Measurements from ENCODE around the gene EBP. TPM values are rescaled to one million over a fixed set of nuclear protein-coding genes. Genes with fewer than 3 reads are reported as not detected.

EBP gene
- total RNA-seq, 2 donors from 2014 or later = 225 to 271 TPM

GRCh38 chrX:48489296-48489695, 32.3 kb upstream of the EBP start:
- no peak overlapping the region for H3K4me3 ChIP-seq
- no peaks in the 10 kb centered on the region for H3K36me3 ChIP-seq
- no peaks in the 10 kb centered on the region for H3K27me3 ChIP-seq
- H3K9ac ChIP-seq (ENCODE audit: low read depth in 2 of 2, low read length in 2 of 2) = no peak overlapping the region
- H3K9me3 ChIP-seq = no peaks in the 10 kb centered on the region
- no peak for TF ChIP-seq CTCF (IDR thresholded peaks at IDR 0.05)
- no peaks in the 10 kb centered on the region for H3K4me1 ChIP-seq
- H3K27ac ChIP-seq = no peak overlapping the region
- intact Hi-C loops (cut with DNase I) = no loop called here
- DNase-seq = no peak

GRCh38 chrX:48489892-48490291, 31.7 kb upstream of the EBP start:
- no peaks in the 10 kb centered on the region for H3K4me1 ChIP-seq
- no peak overlapping the region for H3K27ac ChIP-seq
- H3K4me3 ChIP-seq = no peak overlapping the region
- H3K9ac ChIP-seq (ENCODE audit: low read depth in 2 of 2, low read length in 2 of 2) = no peak overlapping the region
- no peaks in the 10 kb centered on the region for H3K27me3 ChIP-seq
- DNase-seq = no peak
- H3K9me3 ChIP-seq = no peaks in the 10 kb centered on the region
- TF ChIP-seq CTCF (IDR thresholded peaks at IDR 0.05) = no peak
- intact Hi-C loops (cut with DNase I) = loop anchor here (10.0 kb wide), 1 partner anchor 405 kb away; no protein-coding TSS in a partner anchor
- no peaks in the 10 kb centered on the region for H3K36me3 ChIP-seq

- no peak for TF ChIP-seq CTCF (IDR thresholded peaks at IDR 0.05)
- H3K4me3 ChIP-seq = no peak overlapping the region
- H3K36me3 ChIP-seq = no peaks in the 10 kb centered on the region
- H3K4me1 ChIP-seq = no peaks in the 10 kb centered on the region
- no peak overlapping the region for H3K9ac ChIP-seq (ENCODE audit: low read depth in 2 of 2, low read length in 2 of 2)
- intact Hi-C loops (cut with DNase I) = loop anchor here (10.0 kb wide), 1 partner anchor 406 kb away; no protein-coding TSS in a partner anchor
- H3K27me3 ChIP-seq = no peaks in the 10 kb centered on the region
- DNase-seq = no peak
- no peaks in the 10 kb centered on the region for H3K9me3 ChIP-seq
- no peak overlapping the region for H3K27ac ChIP-seq
Measured at GRCh38 chrX:48490661-48491060, 30.9 kb upstream of the EBP start.

- Histone ChIP-seq H3K9ac (ENCODE audit: low read depth in 2 of 2, low read length in 2 of 2) (no peak overlapping the region), H3K27ac (no peak overlapping the region), H3K4me3 (no peak overlapping the region), H3K36me3 (no peaks in the 10 kb centered on the region), H3K4me1 (no peaks in the 10 kb centered on the region), H3K9me3 (no peaks in the 10 kb centered on the region), H3K27me3 (no peaks in the 10 kb centered on the region)
- TF ChIP-seq CTCF (IDR thresholded peaks at IDR 0.05) = no peak
- intact Hi-C loops (cut with DNase I) = loop anchor here (10.0 kb wide), 1 partner anchor 407 kb away; no protein-coding TSS in a partner anchor
- DNase-seq = no peak
Measured at GRCh38 chrX:48491809-48492208, 29.8 kb upstream of the EBP start.

- DNase-seq = no peak
- no peak overlapping the region for H3K4me3 ChIP-seq
- intact Hi-C loops (cut with DNase I) = loop anchor here (10.0 kb wide), 1 partner anchor 408 kb away; no protein-coding TSS in a partner anchor
- H3K27me3 ChIP-seq = no peaks in the 10 kb centered on the region
- H3K27ac ChIP-seq = no peak overlapping the region
- H3K9ac ChIP-seq (ENCODE audit: low read depth in 2 of 2, low read length in 2 of 2) = no peak overlapping the region
- no peak for TF ChIP-seq CTCF (IDR thresholded peaks at IDR 0.05)
- H3K36me3 ChIP-seq = no peaks in the 10 kb centered on the region
- H3K4me1 ChIP-seq = no peaks in the 10 kb centered on the region
- H3K9me3 ChIP-seq = no peaks in the 10 kb centered on the region
Measured at GRCh38 chrX:48492293-48492910, 29.2 kb upstream of the EBP start.
